GM21447 (cell line): Measurements from ENCODE around the gene BTG2.
A peak's percentile ranks its signal among the peaks of the same experiment; 100 is the strongest.
"Not testable (repeated sequence)": the region's sequence is repeated elsewhere in the genome, so short reads cannot be mapped to it uniquely, and the experiment has no call there.

Source experiments
- ATAC-seq: cut with Tn5 transposase; IDR thresholded peaks from one replicate; pipeline ENCODE4 v1.9.1; 2021; ENCODE audit not compliant: unreplicated experiment

Gene BTG2

DNA sequence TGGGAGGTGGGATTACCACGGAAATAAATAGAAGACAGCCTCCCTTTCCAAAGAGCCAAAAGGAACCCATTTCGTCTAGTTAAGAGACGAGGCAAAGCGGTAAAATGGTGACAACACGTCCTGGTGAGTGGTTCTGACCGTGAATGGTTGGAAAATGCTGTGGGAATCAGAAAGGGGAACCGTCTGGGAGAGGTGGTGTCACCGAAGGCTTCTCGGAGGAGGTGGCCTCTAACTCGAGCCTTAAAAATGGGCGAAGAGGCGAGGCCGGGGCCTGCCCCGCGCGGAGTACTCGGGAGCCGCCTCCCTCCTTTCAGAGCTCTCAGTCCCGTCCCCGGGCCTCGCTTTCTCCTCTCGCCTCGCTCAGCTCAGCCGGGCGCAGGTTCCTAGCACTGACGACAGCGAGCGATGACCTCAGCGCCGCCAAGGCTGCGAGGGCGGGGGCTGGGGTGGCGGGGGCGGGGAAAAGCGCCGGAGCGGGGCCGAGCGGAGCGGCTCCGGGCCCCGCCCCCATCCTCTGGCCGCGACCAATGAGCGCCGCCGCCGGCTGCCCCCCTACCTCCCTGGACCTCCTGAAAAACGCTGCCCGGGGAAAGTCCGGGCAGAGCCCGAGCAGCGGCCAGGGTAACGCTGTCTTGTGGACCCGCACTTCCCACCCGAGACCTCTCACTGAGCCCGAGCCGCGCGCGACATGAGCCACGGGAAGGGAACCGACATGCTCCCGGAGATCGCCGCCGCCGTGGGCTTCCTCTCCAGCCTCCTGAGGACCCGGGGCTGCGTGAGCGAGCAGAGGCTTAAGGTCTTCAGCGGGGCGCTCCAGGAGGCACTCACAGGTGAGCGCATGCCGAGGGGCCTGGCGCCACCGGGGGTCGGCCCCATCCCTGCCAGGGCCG is at the start of gene BTG2:
BTG2 (plus strand) TSS at position 601 of the 890 bp plus-strand sequence; CDS start at position 689, 88 bp downstream.
- peak; percentile 57 for ATAC-seq

- not testable (repeated sequence) for ATAC-seq
These were observed 48.7 kb upstream of the BTG2 start for GRCh38 chr1:203256636-203257035.

DNA sequence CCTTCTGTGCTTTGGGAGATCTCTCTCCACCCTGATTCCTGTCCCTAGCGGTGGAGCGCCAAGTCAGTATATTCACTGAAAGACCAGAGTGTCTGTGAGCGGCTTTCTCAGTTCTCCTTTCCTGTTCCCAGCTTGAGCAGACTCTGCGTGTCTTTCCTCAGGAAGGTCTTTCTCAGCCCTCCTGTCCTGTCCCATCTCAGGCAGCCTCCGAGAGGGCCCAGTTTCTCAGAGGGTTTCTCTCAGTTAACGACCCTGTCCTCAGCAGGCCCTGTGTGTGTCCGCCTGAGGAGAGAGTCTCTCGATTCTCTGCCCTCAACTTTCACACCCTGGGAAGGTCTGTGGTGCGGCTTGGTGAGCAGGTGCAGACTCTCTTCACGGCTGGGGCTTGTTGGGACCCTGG is 41.8 kb upstream of the BTG2 start:
- ATAC-seq, result no peak

- no peak for ATAC-seq
These were observed 41.2 kb upstream of the BTG2 start for GRCh38 chr1:203264052-203264501.

- no peak for ATAC-seq
These were observed 39.8 kb upstream of the BTG2 start for GRCh38 chr1:203265541-203265940.

GRCh38 chr1:203266140-203266539 is 39.2 kb upstream of the BTG2 start:
- not testable (repeated sequence) for ATAC-seq

DNA sequence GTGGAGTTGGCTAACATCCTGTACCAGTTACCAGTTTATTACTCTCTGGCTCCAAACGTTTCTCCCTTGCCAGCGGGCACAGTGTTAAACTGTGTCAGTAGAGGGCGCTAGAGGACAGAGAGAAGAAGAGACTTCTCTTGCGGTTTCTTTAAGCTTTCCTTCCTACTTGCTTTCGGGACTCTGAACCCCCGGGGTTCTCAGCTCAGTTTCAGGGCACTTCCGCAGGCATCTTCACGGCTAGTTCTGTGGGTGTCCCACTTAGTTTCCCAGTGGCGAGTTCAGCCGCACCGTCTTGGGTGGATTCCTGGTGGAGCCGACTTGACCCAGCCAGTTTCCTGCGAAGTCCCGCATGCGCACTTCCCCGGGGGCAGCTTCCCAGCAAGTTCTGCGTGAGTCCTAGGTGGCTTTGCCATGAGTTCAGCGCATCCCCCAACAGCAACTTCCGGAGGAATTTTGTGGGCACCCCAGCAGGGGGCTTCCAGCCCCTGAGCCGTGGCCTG is 37.9 kb upstream of the BTG2 start:
- ATAC-seq, result peak; percentile 51

GRCh38 chr1:203267912-203268311 is 37.4 kb upstream of the BTG2 start:
- no peak for ATAC-seq

DNA sequence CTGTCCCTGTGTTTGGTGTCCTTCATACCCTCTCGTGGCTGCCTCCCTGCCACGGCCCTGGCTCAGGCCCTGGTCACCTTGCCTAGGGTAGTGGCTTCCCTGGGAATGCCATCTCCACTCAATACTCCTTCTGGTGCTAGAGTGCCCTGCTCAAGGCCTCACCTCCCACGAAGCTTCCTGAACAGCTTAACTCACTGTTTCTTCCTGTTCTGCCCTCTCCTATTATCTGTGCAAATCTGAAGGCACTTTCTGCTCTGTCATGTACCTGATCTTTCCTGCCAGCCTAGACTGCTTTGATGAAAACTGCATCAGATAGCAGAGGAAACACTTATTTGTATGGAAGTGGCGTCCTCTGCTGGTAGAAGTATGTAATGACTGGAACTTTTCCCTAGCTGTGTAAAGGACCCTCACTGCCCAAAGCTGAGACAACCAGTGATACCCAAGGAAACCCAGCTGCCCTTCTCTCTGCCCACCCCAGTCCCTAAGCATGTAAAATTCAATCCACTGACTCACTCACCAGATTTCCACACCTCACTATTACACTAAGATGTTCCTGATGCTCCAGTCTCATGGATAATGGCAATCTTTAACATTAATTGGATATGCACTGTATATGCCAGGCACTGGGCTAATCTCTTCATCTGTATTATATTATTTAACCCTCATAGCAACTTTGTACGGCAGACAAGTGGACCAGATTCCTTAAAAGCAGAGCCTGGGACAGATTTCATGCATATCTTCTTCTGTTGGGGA is 36.2 kb upstream of the BTG2 start:
- ATAC-seq, result no peak

DNA sequence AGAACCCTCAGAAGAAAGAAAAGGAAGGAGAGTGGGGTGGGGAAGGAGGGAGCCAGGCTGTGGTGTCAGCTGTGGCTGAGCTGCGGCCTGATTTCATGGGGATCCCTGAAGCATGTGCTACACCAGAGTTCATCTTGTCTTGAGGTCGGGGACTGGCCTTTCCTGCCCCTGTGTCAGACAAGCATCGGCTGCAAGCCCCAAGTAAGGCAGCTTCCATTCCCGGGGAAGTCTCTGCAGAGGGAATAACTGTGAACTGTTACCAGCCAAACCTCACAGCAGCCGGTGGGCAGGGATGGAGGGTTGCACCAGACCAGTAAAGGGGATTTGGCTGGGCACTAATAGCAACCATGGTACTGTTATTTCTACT is 35.7 kb upstream of the BTG2 start:
- no peak for ATAC-seq

DNA sequence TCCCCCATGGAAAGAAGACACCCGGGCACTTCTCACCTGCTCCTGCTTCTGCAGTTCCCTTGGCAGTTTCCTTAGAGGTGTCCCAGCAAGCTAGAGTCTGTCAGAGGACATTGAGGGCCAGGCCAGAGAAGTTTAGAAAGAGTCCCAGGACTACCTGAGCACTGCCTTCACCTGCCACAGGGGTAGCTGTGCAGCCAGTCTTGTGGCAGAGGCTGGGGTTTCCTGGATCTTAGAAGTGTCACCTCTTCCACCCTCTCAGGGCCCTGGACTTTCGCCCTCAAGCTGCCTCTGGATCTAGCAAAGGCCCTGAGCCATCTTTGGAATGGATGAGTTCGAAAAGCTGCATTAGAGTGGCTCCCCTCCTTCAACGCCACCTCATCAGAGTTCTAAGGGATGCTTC is 34.9 kb upstream of the BTG2 start:
- ATAC-seq, result no peak

- ATAC-seq, result no peak
These were observed 34.1 kb upstream of the BTG2 start for GRCh38 chr1:203271018-203271743.

DNA sequence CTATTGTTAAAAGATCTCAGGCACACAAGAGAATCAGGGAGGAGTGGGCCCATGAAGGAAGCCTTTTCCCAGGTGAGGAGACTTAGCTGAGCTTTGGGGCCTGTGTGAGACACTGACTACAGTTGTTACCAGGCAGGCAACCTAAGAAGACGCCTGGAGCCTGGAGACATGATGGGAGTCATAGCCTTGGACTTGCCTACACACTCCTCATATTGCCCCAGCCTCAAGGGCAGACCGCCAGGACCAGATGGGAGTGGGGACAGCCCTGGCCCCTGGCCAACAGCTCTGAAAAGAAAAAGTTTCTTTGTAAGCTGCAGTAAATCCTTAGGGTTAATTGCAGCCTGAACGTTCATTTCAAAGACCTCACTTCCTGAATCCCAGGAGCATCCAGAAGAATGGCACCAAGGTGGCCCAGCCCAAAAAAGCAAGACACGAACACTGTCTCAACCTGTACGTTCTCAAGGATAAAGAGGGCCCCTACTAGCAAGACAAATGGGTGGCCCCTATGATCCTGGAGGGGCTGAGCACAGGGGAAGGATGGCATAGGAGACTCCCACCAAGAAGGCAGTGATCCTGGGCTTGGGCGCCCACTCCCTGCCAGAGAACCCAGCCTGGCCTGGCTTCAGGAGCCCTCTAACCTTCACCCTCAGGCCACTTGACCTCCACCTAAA is 33.2 kb upstream of the BTG2 start:
- no peak for ATAC-seq

DNA sequence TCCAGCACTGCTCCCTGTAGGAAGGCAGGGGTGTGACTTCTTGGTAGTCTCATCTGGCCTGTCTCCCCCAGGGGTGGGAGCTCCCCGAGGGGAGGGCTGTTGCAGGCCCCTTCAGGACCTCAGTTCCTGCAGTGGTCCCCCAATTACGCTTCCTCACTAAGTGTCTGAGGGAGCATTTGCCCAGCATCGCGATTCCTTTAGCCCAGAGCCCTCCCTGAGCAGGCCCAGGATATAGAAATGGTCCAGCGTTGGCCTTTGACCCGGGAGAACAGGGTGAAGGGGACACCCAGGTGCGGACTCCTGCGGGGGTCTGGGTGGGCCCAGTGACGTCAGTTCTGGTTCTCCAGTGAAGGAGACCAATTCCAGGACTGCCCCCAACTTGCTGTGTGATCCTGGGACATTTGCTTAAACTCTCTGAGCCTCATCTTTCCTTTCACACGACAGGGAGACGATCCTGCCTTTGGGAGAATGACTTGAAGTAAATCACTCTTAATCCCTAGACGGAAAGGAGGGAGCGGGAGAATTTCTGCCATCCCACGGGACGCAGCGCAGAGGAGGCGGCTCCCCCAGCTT is 32.6 kb upstream of the BTG2 start:
- no peak for ATAC-seq

- ATAC-seq, result peak; percentile 55
These were observed 32.0 kb upstream of the BTG2 start for GRCh38 chr1:203273206-203273868.

DNA sequence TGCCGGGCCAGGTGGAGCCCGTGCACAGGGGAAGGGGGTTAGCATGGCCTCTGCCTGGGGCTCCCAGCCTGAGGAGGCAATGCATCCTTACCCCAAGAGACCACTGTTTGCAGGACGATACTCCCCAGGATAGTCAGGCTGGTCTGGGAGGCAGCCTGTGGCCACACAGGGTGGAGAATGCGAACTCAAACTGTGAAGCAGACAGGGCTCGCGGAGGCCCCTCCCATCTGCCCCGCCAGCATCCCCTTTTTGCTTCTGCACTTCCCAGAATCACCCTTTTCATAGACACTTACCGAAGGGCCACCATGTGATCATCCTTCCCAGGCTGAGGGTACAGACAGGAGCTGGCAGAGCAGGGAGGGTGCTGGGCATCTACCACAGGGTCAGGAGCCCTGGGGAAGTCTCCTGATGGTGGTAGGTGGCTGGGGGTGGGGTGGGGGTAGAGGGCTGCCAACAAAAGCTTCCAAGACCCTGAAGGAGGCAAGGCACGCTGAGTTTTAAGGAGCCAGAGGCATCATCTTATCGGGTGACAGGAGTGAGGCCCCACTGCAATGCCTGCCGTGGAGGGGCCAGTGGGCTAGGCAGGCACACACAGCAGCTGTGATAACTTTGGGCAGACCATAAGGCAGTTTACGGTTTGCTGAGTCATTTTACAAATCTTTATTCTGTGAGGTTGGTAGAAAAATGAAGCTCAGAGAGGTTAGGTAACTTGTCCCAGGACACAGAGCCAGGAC is 31.3 kb upstream of the BTG2 start:
- no peak for ATAC-seq

DNA sequence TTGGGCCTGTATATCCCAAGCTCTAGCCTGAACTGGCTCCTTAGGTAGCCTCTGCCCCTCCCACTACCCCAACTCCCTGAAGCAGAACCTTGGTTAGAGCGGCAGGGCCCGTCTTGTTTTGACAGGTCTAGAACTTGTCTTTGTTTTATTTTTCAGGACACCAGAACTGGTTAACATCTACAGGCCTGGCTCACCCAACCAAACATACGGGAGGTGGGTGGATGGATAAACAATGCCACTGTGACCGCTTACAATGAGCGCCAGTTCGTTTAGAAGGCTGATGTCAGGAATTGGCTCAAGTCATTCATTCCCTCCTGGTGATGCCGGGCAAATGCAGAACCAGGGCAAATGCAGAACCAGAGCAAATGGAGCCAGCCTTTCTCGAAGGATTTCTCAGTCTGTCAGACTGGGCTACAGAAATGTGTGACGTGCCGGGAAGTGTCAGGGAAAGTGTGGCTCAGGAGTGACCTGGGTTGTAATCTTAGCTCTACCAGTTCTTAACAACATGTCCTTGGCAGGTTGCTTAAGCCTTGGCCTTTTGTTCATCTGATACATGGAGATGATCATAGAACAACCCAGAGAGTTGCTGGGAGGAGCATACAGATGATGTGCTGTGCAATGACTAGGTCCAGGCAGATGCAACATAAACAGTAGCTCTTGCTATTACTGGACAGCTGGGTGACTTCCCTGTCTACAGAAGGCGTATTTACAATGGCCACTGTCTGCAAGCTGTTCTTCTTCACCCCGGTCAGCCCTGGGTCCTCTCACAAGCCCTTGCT is 30.5 kb upstream of the BTG2 start:
- no peak for ATAC-seq

DNA sequence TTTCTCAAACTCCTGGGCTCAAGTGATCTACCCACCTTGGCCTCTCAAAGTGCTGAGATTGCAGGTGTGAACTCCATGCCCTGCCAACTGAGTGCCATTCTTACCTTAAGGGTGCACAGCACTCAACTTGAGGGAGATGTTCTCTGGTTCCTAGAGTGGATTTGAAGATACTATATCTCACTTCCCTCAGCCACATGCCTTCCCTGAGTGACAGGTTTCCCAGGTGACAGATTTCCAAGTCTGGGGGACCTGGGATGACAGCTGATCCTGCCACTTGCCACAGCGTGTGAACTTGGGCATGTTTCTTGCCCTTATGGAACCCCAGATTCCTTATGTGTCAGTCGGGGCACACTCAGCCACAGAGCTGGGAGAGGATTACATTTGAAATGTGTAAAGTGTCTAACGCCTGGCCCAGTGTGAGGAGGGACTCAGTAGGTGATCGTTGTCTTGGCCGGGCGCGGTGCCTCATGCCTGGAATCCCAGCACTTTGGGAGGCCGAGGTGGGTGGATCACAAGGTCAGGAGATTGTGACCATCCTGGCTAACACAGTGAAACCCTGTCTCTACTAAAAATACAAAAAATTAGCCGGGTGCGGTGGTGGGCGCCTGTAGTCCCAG is 29.6 kb upstream of the BTG2 start:
- ATAC-seq, result no peak
